ENCODE results near the gene NINJ2.

The NINJ2 gene

GRCh38 chr12:619346-619745, 43.9 kb downstream of the NINJ2 start:
- H3K4me1 ChIP-seq (ENCODE audit: control insufficient read depth in 1 of 2, insufficient read depth in 2 of 2, low read length in 2 of 2) = no peaks in the 10 kb centered on the region
- no peaks in the 10 kb centered on the region for H3K9me3 ChIP-seq (ENCODE audit: control insufficient read depth in 1 of 2, low read length in 2 of 2)
- H3K27ac ChIP-seq (ENCODE audit: low read depth, low read length) = no peak overlapping the region
- no peaks in the 10 kb centered on the region for H3K27me3 ChIP-seq (ENCODE audit: control insufficient read depth in 1 of 2, insufficient read depth in 2 of 2, low read length in 2 of 2)
- no peak overlapping the region for H3K9ac ChIP-seq (ENCODE audit: low read depth in 1 of 2, low read length in 2 of 2)
- H3K4me3 ChIP-seq (ENCODE audit: low read depth in 1 of 2, low read length in 2 of 2) = no peak overlapping the region
- H3K36me3 ChIP-seq (ENCODE audit: control insufficient read depth in 1 of 2, insufficient read depth in 2 of 2, low read length in 2 of 2) = no peaks in the 10 kb centered on the region

- H3K36me3 ChIP-seq (ENCODE audit: control insufficient read depth in 1 of 2, insufficient read depth in 2 of 2, low read length in 2 of 2) = no peaks in the 10 kb centered on the region
- H3K4me1 ChIP-seq (ENCODE audit: control insufficient read depth in 1 of 2, insufficient read depth in 2 of 2, low read length in 2 of 2) = no peaks in the 10 kb centered on the region
- no peak overlapping the region for H3K27ac ChIP-seq (ENCODE audit: low read depth, low read length)
These were observed 44.6 kb downstream of the NINJ2 start for GRCh38 chr12:618605-619004.

DNA sequence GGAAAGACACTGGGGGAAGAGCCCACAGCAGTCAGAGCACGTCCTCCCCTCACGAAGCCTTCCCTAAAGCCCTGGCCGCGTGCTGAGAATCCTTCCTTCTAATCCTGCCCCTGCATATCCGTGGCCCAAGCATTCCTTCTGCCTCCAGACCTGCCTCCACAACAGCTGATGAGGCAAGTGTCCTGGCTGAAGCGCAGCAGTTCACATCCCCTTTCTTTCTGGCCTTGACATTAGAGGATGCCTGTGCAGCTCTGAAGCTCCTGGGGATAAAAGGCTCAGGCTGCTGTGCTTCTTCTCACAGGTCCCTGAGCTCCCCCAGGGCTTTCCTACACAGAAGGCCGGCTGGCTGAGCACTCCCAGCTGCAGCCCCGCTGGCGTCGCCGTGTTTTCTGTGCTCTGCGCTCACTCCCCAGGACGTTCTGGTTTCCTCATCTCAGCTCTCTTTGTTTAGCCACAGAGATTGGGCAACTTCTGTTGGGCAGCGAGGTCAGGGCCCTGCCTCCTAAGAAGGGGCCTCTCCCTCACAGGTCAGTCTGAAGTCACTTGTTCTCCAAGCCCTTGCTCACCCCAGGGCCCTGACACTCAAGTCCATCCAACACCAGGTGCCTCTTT, 45.8 kb downstream of the NINJ2 start:
- no peaks in the 10 kb centered on the region for H3K9me3 ChIP-seq (ENCODE audit: control insufficient read depth in 1 of 2, low read length in 2 of 2)
- no peak overlapping the region for H3K9ac ChIP-seq (ENCODE audit: low read depth in 1 of 2, low read length in 2 of 2)
- H3K4me3 ChIP-seq (ENCODE audit: low read depth in 1 of 2, low read length in 2 of 2) = no peak overlapping the region
- no peaks in the 10 kb centered on the region for H3K27me3 ChIP-seq (ENCODE audit: control insufficient read depth in 1 of 2, insufficient read depth in 2 of 2, low read length in 2 of 2)
- no peak overlapping the region for H3K27ac ChIP-seq (ENCODE audit: low read depth, low read length)
- H3K36me3 ChIP-seq (ENCODE audit: control insufficient read depth in 1 of 2, insufficient read depth in 2 of 2, low read length in 2 of 2) = no peaks in the 10 kb centered on the region
- H3K4me1 ChIP-seq (ENCODE audit: control insufficient read depth in 1 of 2, insufficient read depth in 2 of 2, low read length in 2 of 2) = no peaks in the 10 kb centered on the region

More at GRCh38 chr12:618605-619004, 44.6 kb downstream of the NINJ2 start:
- Histone ChIP-seq H3K9me3 (ENCODE audit: control insufficient read depth in 1 of 2, low read length in 2 of 2) (no peaks in the 10 kb centered on the region), H3K9ac (ENCODE audit: low read depth in 1 of 2, low read length in 2 of 2) (no peak overlapping the region), H3K27me3 (ENCODE audit: control insufficient read depth in 1 of 2, insufficient read depth in 2 of 2, low read length in 2 of 2) (no peaks in the 10 kb centered on the region), H3K4me3 (ENCODE audit: low read depth in 1 of 2, low read length in 2 of 2) (no peak overlapping the region)

DNA sequence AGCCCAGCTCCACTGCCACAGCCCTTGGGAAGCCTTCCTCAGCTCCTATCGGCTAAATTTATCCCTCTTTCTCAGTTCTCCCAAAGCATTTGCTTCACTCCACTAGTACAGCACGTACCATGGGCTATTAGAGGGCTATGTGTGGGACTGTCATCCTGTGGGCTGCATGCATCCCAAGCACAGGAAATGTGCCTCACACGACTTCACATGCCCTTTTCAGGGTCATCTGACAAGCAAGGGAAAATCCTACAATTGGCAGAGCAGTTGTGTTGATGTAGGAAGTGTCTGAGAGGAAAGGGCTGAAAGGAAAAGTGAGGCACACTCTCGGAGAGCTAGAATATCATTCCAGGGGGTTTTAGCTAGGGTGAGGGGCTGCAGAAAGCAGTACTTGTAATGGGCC, 47.6 kb downstream of the NINJ2 start:
- Histone ChIP-seq H3K9me3 (ENCODE audit: control insufficient read depth in 1 of 2, low read length in 2 of 2) (no peaks in the 10 kb centered on the region), H3K27me3 (ENCODE audit: control insufficient read depth in 1 of 2, insufficient read depth in 2 of 2, low read length in 2 of 2) (no peaks in the 10 kb centered on the region), H3K27ac (ENCODE audit: low read depth, low read length) (no peak overlapping the region), H3K4me1 (ENCODE audit: control insufficient read depth in 1 of 2, insufficient read depth in 2 of 2, low read length in 2 of 2) (no peaks in the 10 kb centered on the region), H3K4me3 (ENCODE audit: low read depth in 1 of 2, low read length in 2 of 2) (no peak overlapping the region), H3K36me3 (ENCODE audit: control insufficient read depth in 1 of 2, insufficient read depth in 2 of 2, low read length in 2 of 2) (no peaks in the 10 kb centered on the region), H3K9ac (ENCODE audit: low read depth in 1 of 2, low read length in 2 of 2) (no peak overlapping the region)

DNA sequence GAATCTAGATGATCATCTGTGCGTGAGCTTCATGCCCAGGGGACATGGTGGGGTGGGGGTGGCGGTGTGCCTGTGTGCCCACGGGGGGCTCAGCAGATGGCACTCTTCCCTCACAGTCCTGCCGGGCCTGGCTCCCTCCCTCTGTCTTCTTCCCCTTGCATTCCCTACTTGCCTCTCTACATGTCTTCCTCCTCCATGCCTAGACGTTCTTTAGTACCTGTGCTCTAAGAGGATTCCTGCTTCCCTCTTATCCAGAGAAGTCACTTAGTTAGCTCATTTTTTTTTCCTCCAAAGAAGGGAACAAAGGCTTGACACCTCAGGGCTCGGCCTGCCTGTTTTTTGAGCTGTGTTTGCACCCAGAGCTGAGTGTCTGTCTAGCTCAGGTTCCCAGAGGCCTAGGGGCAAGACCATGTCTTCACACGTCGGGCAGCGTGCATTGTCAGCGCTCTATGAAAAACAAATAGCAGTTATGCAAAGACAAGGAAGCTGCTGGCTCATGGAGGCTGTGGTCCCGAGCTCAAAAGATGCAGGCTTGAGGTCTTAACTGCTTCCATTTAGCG, 48.8 kb downstream of the NINJ2 start:
- H3K9me3 ChIP-seq (ENCODE audit: control insufficient read depth in 1 of 2, low read length in 2 of 2) = no peaks in the 10 kb centered on the region
- H3K4me1 ChIP-seq (ENCODE audit: control insufficient read depth in 1 of 2, insufficient read depth in 2 of 2, low read length in 2 of 2) = peaks cover 8% of the 10 kb centered on the region in 2 donors
- H3K4me3 ChIP-seq (ENCODE audit: low read depth in 1 of 2, low read length in 2 of 2) = no peak overlapping the region
- no peaks in the 10 kb centered on the region for H3K27me3 ChIP-seq (ENCODE audit: control insufficient read depth in 1 of 2, insufficient read depth in 2 of 2, low read length in 2 of 2)
- H3K27ac ChIP-seq (ENCODE audit: low read depth, low read length) = no peak overlapping the region
- no peaks in the 10 kb centered on the region for H3K36me3 ChIP-seq (ENCODE audit: control insufficient read depth in 1 of 2, insufficient read depth in 2 of 2, low read length in 2 of 2)
- H3K9ac ChIP-seq (ENCODE audit: low read depth in 1 of 2, low read length in 2 of 2) = no peak overlapping the region

DNA sequence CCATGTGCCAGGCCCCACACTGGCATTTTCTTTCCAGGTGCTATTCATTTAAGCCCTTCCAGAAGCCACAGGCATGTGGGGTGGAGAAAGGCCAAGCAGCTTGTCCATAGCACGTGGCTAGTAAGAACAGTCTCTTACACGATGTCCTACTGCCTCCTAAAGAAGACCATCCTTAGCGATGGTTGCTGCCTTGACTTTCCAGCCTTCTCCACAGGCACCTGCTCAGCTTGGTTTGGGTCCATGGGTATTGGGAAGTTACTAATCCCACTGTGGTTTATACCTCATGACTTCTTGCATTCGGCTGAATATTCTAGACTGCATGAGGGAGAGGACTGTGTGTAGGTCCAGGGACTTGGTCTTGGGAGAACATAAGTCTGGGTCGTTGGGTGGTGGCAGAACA, 49.2 kb downstream of the NINJ2 start:
- Histone ChIP-seq H3K9ac (ENCODE audit: low read depth in 1 of 2, low read length in 2 of 2) (no peak overlapping the region), H3K27ac (ENCODE audit: low read depth, low read length) (no peak overlapping the region), H3K36me3 (ENCODE audit: control insufficient read depth in 1 of 2, insufficient read depth in 2 of 2, low read length in 2 of 2) (no peaks in the 10 kb centered on the region), H3K9me3 (ENCODE audit: control insufficient read depth in 1 of 2, low read length in 2 of 2) (no peaks in the 10 kb centered on the region), H3K27me3 (ENCODE audit: control insufficient read depth in 1 of 2, insufficient read depth in 2 of 2, low read length in 2 of 2) (no peaks in the 10 kb centered on the region), H3K4me3 (ENCODE audit: low read depth in 1 of 2, low read length in 2 of 2) (no peak overlapping the region), H3K4me1 (ENCODE audit: control insufficient read depth in 1 of 2, insufficient read depth in 2 of 2, low read length in 2 of 2) (peaks cover 8% of the 10 kb centered on the region in 2 donors)

DNA sequence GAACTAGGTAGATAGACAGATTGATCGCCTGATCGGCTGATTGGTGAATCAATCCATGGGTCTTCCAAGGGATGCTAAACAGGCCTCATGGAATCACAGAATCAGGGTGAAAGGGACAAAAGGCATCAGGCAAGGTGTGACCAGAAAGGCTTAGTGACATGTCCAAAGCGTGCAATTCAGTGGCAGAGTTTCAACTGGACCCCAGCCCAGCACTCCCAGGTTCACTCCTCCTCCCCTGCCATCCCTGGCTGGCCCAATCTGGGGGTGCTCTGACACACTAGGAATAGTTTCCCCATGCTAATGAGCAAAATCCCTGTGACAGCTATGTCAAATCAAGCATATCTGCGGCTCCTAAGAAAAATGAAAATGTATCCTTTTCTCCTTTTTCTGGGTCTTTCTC, 50.4 kb downstream of the NINJ2 start:
- Histone ChIP-seq H3K9ac (ENCODE audit: low read depth in 1 of 2, low read length in 2 of 2) (no peak overlapping the region), H3K4me3 (ENCODE audit: low read depth in 1 of 2, low read length in 2 of 2) (no peak overlapping the region), H3K27me3 (ENCODE audit: control insufficient read depth in 1 of 2, insufficient read depth in 2 of 2, low read length in 2 of 2) (no peaks in the 10 kb centered on the region), H3K9me3 (ENCODE audit: control insufficient read depth in 1 of 2, low read length in 2 of 2) (no peaks in the 10 kb centered on the region), H3K27ac (ENCODE audit: low read depth, low read length) (no peak overlapping the region), H3K4me1 (ENCODE audit: control insufficient read depth in 1 of 2, insufficient read depth in 2 of 2, low read length in 2 of 2) (peaks cover 8% of the 10 kb centered on the region in 2 donors), H3K36me3 (ENCODE audit: control insufficient read depth in 1 of 2, insufficient read depth in 2 of 2, low read length in 2 of 2) (no peaks in the 10 kb centered on the region)

GRCh38 chr12:612293-612692, 51.0 kb downstream of the NINJ2 start:
- no peaks in the 10 kb centered on the region for H3K9me3 ChIP-seq (ENCODE audit: control insufficient read depth in 1 of 2, low read length in 2 of 2)
- H3K4me3 ChIP-seq (ENCODE audit: low read depth in 1 of 2, low read length in 2 of 2) = no peak overlapping the region
- H3K27me3 ChIP-seq (ENCODE audit: control insufficient read depth in 1 of 2, insufficient read depth in 2 of 2, low read length in 2 of 2) = no peaks in the 10 kb centered on the region
- H3K27ac ChIP-seq (ENCODE audit: low read depth, low read length) = no peak overlapping the region
- no peaks in the 10 kb centered on the region for H3K36me3 ChIP-seq (ENCODE audit: control insufficient read depth in 1 of 2, insufficient read depth in 2 of 2, low read length in 2 of 2)
- H3K4me1 ChIP-seq (ENCODE audit: control insufficient read depth in 1 of 2, insufficient read depth in 2 of 2, low read length in 2 of 2) = peaks cover 8% of the 10 kb centered on the region in 2 donors
- H3K9ac ChIP-seq (ENCODE audit: low read depth in 1 of 2, low read length in 2 of 2) = no peak overlapping the region

DNA sequence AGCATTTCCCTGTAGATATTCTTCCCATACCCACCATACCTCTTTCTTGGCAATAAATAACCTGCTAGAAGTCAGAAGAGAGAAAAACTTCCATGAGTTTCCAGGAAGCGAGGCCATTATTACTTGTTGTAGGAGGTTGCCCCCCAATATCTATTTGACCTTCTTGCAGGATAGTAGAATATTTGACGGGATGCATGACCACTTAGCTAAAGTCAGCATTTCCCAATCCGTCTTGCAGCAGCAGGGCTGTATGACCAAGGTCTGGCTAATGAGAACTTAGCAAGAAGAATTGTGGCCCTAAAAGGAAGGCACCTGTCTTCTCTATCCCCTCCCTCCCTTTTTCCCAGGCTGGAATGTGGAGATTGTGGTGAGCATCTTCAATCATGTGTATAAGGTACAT, 51.5 kb downstream of the NINJ2 start:
- Histone ChIP-seq H3K36me3 (ENCODE audit: control insufficient read depth in 1 of 2, insufficient read depth in 2 of 2, low read length in 2 of 2) (no peaks in the 10 kb centered on the region), H3K4me1 (ENCODE audit: control insufficient read depth in 1 of 2, insufficient read depth in 2 of 2, low read length in 2 of 2) (peaks cover 8% of the 10 kb centered on the region in 2 donors), H3K9ac (ENCODE audit: low read depth in 1 of 2, low read length in 2 of 2) (no peak overlapping the region), H3K4me3 (ENCODE audit: low read depth in 1 of 2, low read length in 2 of 2) (no peak overlapping the region), H3K9me3 (ENCODE audit: control insufficient read depth in 1 of 2, low read length in 2 of 2) (no peaks in the 10 kb centered on the region), H3K27ac (ENCODE audit: low read depth, low read length) (no peak overlapping the region), H3K27me3 (ENCODE audit: control insufficient read depth in 1 of 2, insufficient read depth in 2 of 2, low read length in 2 of 2) (no peaks in the 10 kb centered on the region)

GRCh38 chr12:608921-609320, 54.3 kb downstream of the NINJ2 start:
- peaks cover 8% of the 10 kb centered on the region in 2 donors for H3K4me1 ChIP-seq (ENCODE audit: control insufficient read depth in 1 of 2, insufficient read depth in 2 of 2, low read length in 2 of 2)
- H3K4me3 ChIP-seq (ENCODE audit: low read depth in 1 of 2, low read length in 2 of 2) = no peak overlapping the region
- no peak overlapping the region for H3K9ac ChIP-seq (ENCODE audit: low read depth in 1 of 2, low read length in 2 of 2)
- no peaks in the 10 kb centered on the region for H3K27me3 ChIP-seq (ENCODE audit: control insufficient read depth in 1 of 2, insufficient read depth in 2 of 2, low read length in 2 of 2)
- H3K27ac ChIP-seq (ENCODE audit: low read depth, low read length) = no peak overlapping the region
- no peaks in the 10 kb centered on the region for H3K9me3 ChIP-seq (ENCODE audit: control insufficient read depth in 1 of 2, low read length in 2 of 2)
- no peaks in the 10 kb centered on the region for H3K36me3 ChIP-seq (ENCODE audit: control insufficient read depth in 1 of 2, insufficient read depth in 2 of 2, low read length in 2 of 2)
